PC-3 (cell line): ENCODE measurements around the gene GRK3. TPM values are rescaled to one million over a fixed set of nuclear protein-coding genes. Genes with fewer than 3 reads are reported as not detected.

Experiments
- ATAC-seq: fragments of 200-7000 bp; cut with Tn5 transposase; 2 replicates; pipeline ENCODE4 v1.9.1; 2020; ENCODE audit warnings: mild to moderate bottlenecking, moderate library complexity
- BruUV-seq: library from RNA; stranded (reverse); fragments of 400-500 nt; replicated peaks from 2 replicates; lab custom pipeline; 2021; lab: Mats Ljungman, UMichigan
- CTCF ChIA-PET: fragments of 300-600 bp; sonication (Branson Sonifier 250); formaldehyde crosslinking; loops from one replicate; lab custom pipeline; 2022; ENCODE audit warnings: antibody characterized with exemption; lab: Charles Lee
- POLR2A ChIA-PET: fragments of 300-600 bp; sonication (Branson Sonifier 250); formaldehyde crosslinking; loops from one replicate; lab custom pipeline; 2022; ENCODE audit warnings: antibody characterized with exemption; ENCODE audit not compliant: unreplicated experiment; lab: Charles Lee
- DNase-seq: peaks from one replicate; pipeline ENCODE4 v3.0.0-alpha.2; 2015
- H2AFZ ChIP-seq: fragments of 300-600 bp; sonication (generic); 2 replicates; pipeline ENCODE4 v1.6.0; 2016; ENCODE audit warnings: antibody characterized with exemption, low read length
- H3F3A ChIP-seq: fragments of 300-600 bp; sonication (generic); one replicate; pipeline ENCODE4 v1.6.0; 2017; ENCODE audit warnings: antibody characterized with exemption, low read length, control low read depth, mild to moderate bottlenecking; ENCODE audit not compliant: unreplicated experiment
- H3K27ac ChIP-seq: fragments of 300-600 bp; sonication (generic); 2 replicates; pipeline ENCODE4 v1.5.1; 2016; ENCODE audit warnings: mild to moderate bottlenecking, low read length
- H3K27me3 ChIP-seq: fragments of 300-600 bp; sonication (generic); 2 replicates; pipeline ENCODE4 v1.6.1; 2016; ENCODE audit warnings: low read length, mixed read lengths
- H3K36me3 ChIP-seq: fragments of 300-600 bp; sonication (generic); 2 replicates; pipeline ENCODE4 v1.6.1; 2016; ENCODE audit warnings: low read depth, mixed run types, low read length, mixed read lengths
- H3K4me1 ChIP-seq: fragments of 300-600 bp; sonication (generic); 2 replicates; pipeline ENCODE4 v1.5.1; 2016; ENCODE audit warnings: low read length; ENCODE audit not compliant: insufficient read depth
- H3K4me2 ChIP-seq: fragments of 300-600 bp; sonication (generic); 2 replicates; pipeline ENCODE4 v1.6.0; 2016; ENCODE audit warnings: low read length
- H3K4me3 ChIP-seq: fragments of 300-600 bp; sonication (generic); 2 replicates; pipeline ENCODE4 v1.5.1; 2016; ENCODE audit warnings: mild to moderate bottlenecking, low read length, mixed read lengths
- H3K79me2 ChIP-seq: fragments of 300-600 bp; sonication (generic); 2 replicates; pipeline ENCODE4 v1.6.1; 2017; ENCODE audit warnings: low read length, mixed read lengths
- H3K9ac ChIP-seq: fragments of 300-600 bp; sonication (generic); 2 replicates; pipeline ENCODE4 v1.6.0; 2016; ENCODE audit warnings: mild to moderate bottlenecking, low read length
- H3K9me2 ChIP-seq: fragments of 300-600 bp; sonication (generic); replicated peaks from 2 replicates; pipeline ENCODE4 v1.6.1; 2016; ENCODE audit warnings: mixed run types, low read length, mixed read lengths
- H3K9me3 ChIP-seq: fragments of 300-600 bp; sonication (generic); 2 replicates; pipeline ENCODE4 v1.6.1; 2016; ENCODE audit warnings: low read length, mixed read lengths
- H4K20me1 ChIP-seq: fragments of 300-600 bp; sonication (generic); 2 replicates; pipeline ENCODE4 v1.6.1; 2016; ENCODE audit warnings: low read length, mixed read lengths
- CTCF ChIP-seq: fragments of 300-600 bp; sonication (generic); conservative IDR thresholded peaks from 2 replicates; pipeline ENCODE4 v1.5.1; 2017; ENCODE audit warnings: antibody characterized with exemption, low read depth, mild to moderate bottlenecking, low read length
- EZH2 ChIP-seq: fragments of 300-600 bp; sonication (generic); IDR thresholded peaks from one replicate; pipeline ENCODE4 v1.6.1; 2017; ENCODE audit warnings: antibody characterized with exemption, mild to moderate bottlenecking, low read length; ENCODE audit not compliant: unreplicated experiment
- EZH2phosphoT487 ChIP-seq: fragments of 300-600 bp; sonication (generic); IDR thresholded peaks from 2 replicates; pipeline ENCODE4 v1.6.1; 2018; ENCODE audit warnings: mild to moderate bottlenecking, antibody characterized with exemption, low read length, borderline replicate concordance
- intact Hi-C: fragments of 100-400 bp; cut with micrococcal nuclease; formaldehyde crosslinking; loops from 2 replicates; pipeline ENCODE4 v1.9.0; 2023
- total RNA-seq: library from RNA; depleted of rRNA; stranded (reverse); fragments of >200 nt; gene quantifications from 2 replicates; pipeline ENCODE4 v1.2.3, GENCODE V29; 2014

Gene GRK3
- total RNA-seq, 1 experiment from 2014 or later, result under 0.01 TPM

- no peak overlapping the region for H3K4me3 ChIP-seq
- POLR2A ChIA-PET, result no interaction called here
- H3K9me2 ChIP-seq, result no peaks in the 10 kb centered on the region
- BruUV-seq, result no TSS peak
- no peaks in the 10 kb centered on the region for H3K36me3 ChIP-seq
- H3K27ac ChIP-seq, result no peak overlapping the region
- no peaks in the 10 kb centered on the region for H3F3A ChIP-seq
- H3K4me2 ChIP-seq, result no peak overlapping the region
- ATAC-seq (no peak), DNase-seq (no peak)
- no peaks in the 10 kb centered on the region for H3K4me1 ChIP-seq
- H3K9ac ChIP-seq, result no peak overlapping the region
- no peak for TF ChIP-seq CTCF
- TF ChIP-seq EZH2phosphoT487, result no peak
- no peak for TF ChIP-seq EZH2
- CTCF ChIA-PET, result no interaction called here
- H3K27me3 ChIP-seq, result no peaks in the 10 kb centered on the region
- no peaks in the 10 kb centered on the region for H3K9me3 ChIP-seq
- intact Hi-C loops, result no loop called here
- H3K79me2 ChIP-seq, result no peaks in the 10 kb centered on the region
- H4K20me1 ChIP-seq, result no peaks in the 10 kb centered on the region
- H2AFZ ChIP-seq, result no peak overlapping the region
Observed at GRCh38 chr22:25752615-25753214, 188.2 kb downstream of the GRK3 start.

GRCh38 chr22:25753252-25753651, 188.8 kb downstream of the GRK3 start:
- Histone ChIP-seq H3K4me1 (no peaks in the 10 kb centered on the region), H4K20me1 (no peaks in the 10 kb centered on the region), H3K36me3 (no peaks in the 10 kb centered on the region), H3K9ac (no peak overlapping the region), H2AFZ (no peak overlapping the region), H3K27ac (no peak overlapping the region), H3K27me3 (no peaks in the 10 kb centered on the region), H3F3A (no peaks in the 10 kb centered on the region), H3K9me3 (no peaks in the 10 kb centered on the region), H3K9me2 (no peaks in the 10 kb centered on the region), H3K4me3 (no peak overlapping the region), H3K79me2 (no peaks in the 10 kb centered on the region), H3K4me2 (no peak overlapping the region)
- POLR2A ChIA-PET, result no interaction called here
- intact Hi-C loops, result no loop called here
- no TSS peak for BruUV-seq
- DNase-seq, result no peak
- CTCF ChIA-PET, result no interaction called here
- no peak for ATAC-seq
- TF ChIP-seq EZH2phosphoT487 (no peak), CTCF (no peak), EZH2 (no peak)

GRCh38 chr22:25754527-25755202, 190.2 kb downstream of the GRK3 start:
- Histone ChIP-seq H2AFZ (no peak overlapping the region), H3K4me3 (no peak overlapping the region), H3K27me3 (no peaks in the 10 kb centered on the region), H3K9ac (no peak overlapping the region), H4K20me1 (no peaks in the 10 kb centered on the region), H3K27ac (no peak overlapping the region), H3F3A (no peaks in the 10 kb centered on the region), H3K9me3 (no peaks in the 10 kb centered on the region), H3K4me2 (no peak overlapping the region), H3K79me2 (no peaks in the 10 kb centered on the region), H3K4me1 (no peaks in the 10 kb centered on the region), H3K9me2 (no peaks in the 10 kb centered on the region), H3K36me3 (no peaks in the 10 kb centered on the region)
- no TSS peak for BruUV-seq
- DNase-seq (no peak), ATAC-seq (no peak)
- ChIA-PET CTCF (no interaction called here), POLR2A (no interaction called here)
- TF ChIP-seq CTCF, result no peak
- intact Hi-C loops, result no loop called here
